H9 (cell line): ENCODE results near the gene CEP350. TPM values are rescaled to one million over a fixed set of nuclear protein-coding genes. Genes with fewer than 3 reads are reported as not detected.

ENCODE experiments used
- DNase-seq: peaks from one replicate; pipeline ENCODE4 v3.0.0-alpha.2; 2017
- H2AFZ ChIP-seq: one replicate; pipeline ENCODE4 v1.6.1; 2013; ENCODE audit warnings: mild to moderate bottlenecking, low read length, control low read depth, moderate library complexity
- H2AK5ac ChIP-seq: 2 replicates; pipeline ENCODE4 v1.6.1; 2013; ENCODE audit warnings: low read length, control low read depth, mixed read lengths; ENCODE audit not compliant: insufficient read length
- H2BK120ac ChIP-seq: one replicate; pipeline ENCODE4 v1.6.1; 2013; ENCODE audit warnings: low read depth, mild to moderate bottlenecking, low read length, control low read depth, inconsistent platforms; ENCODE audit not compliant: poor library complexity, severe bottlenecking
- H2BK12ac ChIP-seq: 2 replicates; pipeline ENCODE4 v1.6.1; 2013; ENCODE audit warnings: low read length, control low read depth, mixed read lengths, low read depth; ENCODE audit not compliant: insufficient read length
- H2BK15ac ChIP-seq: 2 replicates; pipeline ENCODE4 v1.6.1; 2013; ENCODE audit warnings: low read depth, low read length, control low read depth
- H2BK20ac ChIP-seq: one replicate; pipeline ENCODE4 v1.6.1; 2013; ENCODE audit warnings: low read depth, mild to moderate bottlenecking, low read length, control low read depth, inconsistent platforms; ENCODE audit not compliant: poor library complexity, severe bottlenecking
- H2BK5ac ChIP-seq: 2 replicates; pipeline ENCODE4 v1.6.1; 2013; ENCODE audit warnings: low read length, control low read depth, mixed read lengths; ENCODE audit not compliant: insufficient read length
- H3K14ac ChIP-seq: 2 replicates; pipeline ENCODE4 v1.6.1; 2013; ENCODE audit warnings: low read length, control low read depth; ENCODE audit not compliant: insufficient read depth
- H3K18ac ChIP-seq: 2 replicates; pipeline ENCODE4 v1.6.1; 2013; ENCODE audit warnings: low read depth, mild to moderate bottlenecking, mixed read lengths, low read length, control low read depth; ENCODE audit not compliant: insufficient read length
- H3K23ac ChIP-seq: 2 replicates; pipeline ENCODE4 v1.6.1; 2013; ENCODE audit warnings: low read length, control low read depth, mixed read lengths, low read depth; ENCODE audit not compliant: insufficient read length
- H3K23me2 ChIP-seq: 2 replicates; pipeline ENCODE4 v1.6.1; 2013; ENCODE audit warnings: low read depth, mild to moderate bottlenecking, mixed read lengths, low read length, control low read depth; ENCODE audit not compliant: insufficient read length, poor library complexity, severe bottlenecking
- H3K27ac ChIP-seq: 2 replicates; pipeline ENCODE4 v1.5.1; 2013; ENCODE audit warnings: low read length, control low read depth, mixed read lengths, low read depth; ENCODE audit not compliant: insufficient read length
- H3K27me3 ChIP-seq: 2 replicates; pipeline ENCODE4 v1.6.1; 2013; ENCODE audit warnings: low read length, control low read depth, inconsistent platforms; ENCODE audit not compliant: insufficient read depth
- H3K4ac ChIP-seq: 2 replicates; pipeline ENCODE4 v1.6.1; 2013; ENCODE audit warnings: low read depth, mild to moderate bottlenecking, control low read depth, inconsistent platforms, low read length, moderate library complexity
- H3K4me1 ChIP-seq: 2 replicates; pipeline ENCODE4 v1.6.1; 2013; ENCODE audit warnings: low read length, control low read depth, inconsistent platforms; ENCODE audit not compliant: insufficient read depth
- H3K4me2 ChIP-seq: 2 replicates; pipeline ENCODE4 v1.6.1; 2013; ENCODE audit warnings: low read length, control low read depth, mixed read lengths; ENCODE audit not compliant: insufficient read length, insufficient read depth
- H3K56ac ChIP-seq: 2 replicates; pipeline ENCODE4 v1.6.1; 2013; ENCODE audit warnings: low read depth, mild to moderate bottlenecking, mixed read lengths, low read length, control low read depth; ENCODE audit not compliant: insufficient read length
- H3K79me1 ChIP-seq: 2 replicates; pipeline ENCODE4 v1.6.1; 2013; ENCODE audit warnings: low read depth, mild to moderate bottlenecking, moderate library complexity, low read length, control low read depth, inconsistent platforms; ENCODE audit not compliant: insufficient read depth, poor library complexity, severe bottlenecking
- H3K79me2 ChIP-seq: 2 replicates; pipeline ENCODE4 v1.6.1; 2013; ENCODE audit warnings: low read length, control low read depth, inconsistent platforms; ENCODE audit not compliant: insufficient read depth
- H3K9ac ChIP-seq: 2 replicates; pipeline ENCODE4 v1.6.1; 2013; ENCODE audit warnings: low read length, control low read depth, mixed read lengths; ENCODE audit not compliant: insufficient read length; ENCODE audit errors: extremely low read depth
- H3K9me3 ChIP-seq: one replicate; pipeline ENCODE4 v1.6.1; 2013; ENCODE audit warnings: low read depth, low read length, inconsistent platforms; ENCODE audit not compliant: control insufficient read depth
- H3T11ph ChIP-seq: one replicate; pipeline ENCODE4 v1.6.1; 2013; ENCODE audit warnings: mild to moderate bottlenecking, low read length, control low read depth, inconsistent platforms
- H4K20me1 ChIP-seq: one replicate; pipeline ENCODE4 v1.6.1; 2013; ENCODE audit not compliant: control insufficient read depth, insufficient read length, insufficient read depth
- H4K5ac ChIP-seq: 2 replicates; pipeline ENCODE4 v1.6.1; 2013; ENCODE audit warnings: low read depth, mild to moderate bottlenecking, mixed read lengths, low read length, control low read depth; ENCODE audit not compliant: insufficient read length
- H4K8ac ChIP-seq: replicated peaks from 2 replicates; pipeline ENCODE4 v1.6.1; 2013; ENCODE audit warnings: low read length, control low read depth, mixed read lengths, low read depth; ENCODE audit not compliant: insufficient read length
- H4K91ac ChIP-seq: 2 replicates; pipeline ENCODE4 v1.6.1; 2013; ENCODE audit warnings: low read depth, mild to moderate bottlenecking, moderate library complexity, mixed read lengths, low read length, control low read depth; ENCODE audit not compliant: insufficient read length
- H3K27ac Mint-ChIP-seq, 3 experiments: 2 replicates in 2 of 3; 3 replicates in 1 of 3; pipeline ENCODE4 v1.8.0; 2020 to 2021; ENCODE audit warnings: mixed read lengths in 3 of 3, mild to moderate bottlenecking in 1 of 3, moderate library complexity in 1 of 3
- H3K27me3 Mint-ChIP-seq: 2 replicates; pipeline ENCODE4 v1.8.0; 2021; ENCODE audit warnings: low read depth, mild to moderate bottlenecking, moderate library complexity, mixed read lengths
- H3K36me3 Mint-ChIP-seq, 3 experiments: 2 replicates in 2 of 3; 3 replicates in 1 of 3; pipeline ENCODE4 v1.8.0; 2020 to 2021; ENCODE audit warnings: low read depth in 3 of 3, mixed read lengths in 3 of 3; ENCODE audit not compliant: insufficient read depth in 1 of 3
- H3K4me1 Mint-ChIP-seq, 2 experiments: 2 replicates each; pipeline ENCODE4 v1.8.0; 2020; ENCODE audit warnings: mixed read lengths in 2 of 2
- H3K4me3 Mint-ChIP-seq, 2 experiments: 2 replicates in 1 of 2; 3 replicates in 1 of 2; pipeline ENCODE4 v1.8.0; 2020 to 2021; ENCODE audit warnings: mild to moderate bottlenecking in 2 of 2, mixed read lengths in 2 of 2, moderate library complexity in 1 of 2
- H3K9me3 Mint-ChIP-seq, 2 experiments: 2 replicates in 1 of 2; 3 replicates in 1 of 2; pipeline ENCODE4 v1.8.0; 2020; ENCODE audit warnings: mild to moderate bottlenecking in 2 of 2, mixed read lengths in 2 of 2, moderate library complexity in 1 of 2
- CTCF ChIP-seq: fragments of 200-600 bp; sonication (generic); conservative IDR thresholded peaks from 3 replicates; pipeline ENCODE4 v1.8.0; 2021; ENCODE audit warnings: antibody characterized with exemption, mild to moderate bottlenecking
- whole genome bisulfite sequencing: extraction: QIAGEN DNeasy Blood & Tissue Kit; methylation state at CpG from one replicate; pipeline ENCODE4 v1.1.7; 2013; ENCODE audit warnings: missing lambda C conversion rate, low lambda C conversion rate, mixed read lengths; ENCODE audit not compliant: insufficient read length; ENCODE audit errors: extremely low coverage; 5-methylcytosine and 5-hydroxymethylcytosine counted together
- total RNA-seq: library from RNA; stranded (reverse); gene quantifications from 2 replicates; pipeline ENCODE4 v1.2.1, GENCODE V29; 2021

CEP350 gene
- total RNA-seq, 1 experiment from 2014 or later: 39.2 TPM

- Histone ChIP-seq H2BK5ac (no peak overlapping the region), H3K9me3 (no peaks in the 10 kb centered on the region), H3K23me2 (no peaks in the 10 kb centered on the region), H3T11ph (no peak overlapping the region), H2BK20ac (no peak overlapping the region), H3K23ac (no peak overlapping the region), H3K79me1 (no peaks in the 10 kb centered on the region), H4K5ac (no peak overlapping the region), H3K4ac (no peak overlapping the region), H3K4me1 (no peaks in the 10 kb centered on the region), H4K91ac (no peak overlapping the region), H4K8ac (no peak overlapping the region), H3K4me2 (no peak overlapping the region), H2AK5ac (no peak overlapping the region), H2BK120ac (no peak overlapping the region), H2AFZ (no peak overlapping the region), H3K27ac (no peak overlapping the region), H3K27me3 (no peaks in the 10 kb centered on the region), H3K79me2 (no peaks in the 10 kb centered on the region), H4K20me1 (no peaks in the 10 kb centered on the region), H3K56ac (no peak overlapping the region), H3K18ac (no peak overlapping the region), H2BK15ac (no peak overlapping the region), H3K14ac (no peak overlapping the region), H2BK12ac (no peak overlapping the region), H3K9ac (no peak overlapping the region)
- no peaks in the 10 kb centered on the region for H3K4me1 Mint-ChIP-seq
- no peaks in the 10 kb centered on the region for H3K27me3 Mint-ChIP-seq
- WGBS: no CpG with 5 or more reads among the region's 3 CpGs
- no peaks in the 10 kb centered on the region for H3K9me3 Mint-ChIP-seq
- H3K36me3 Mint-ChIP-seq: peaks cover 9 to 47% (median 29%) of the 10 kb centered on the region in 3 experiments; a peak in 6 of 7 replicates
- TF ChIP-seq CTCF: no peak
- no peak for DNase-seq
- H3K4me3 Mint-ChIP-seq: no peak overlapping the region
- no peak overlapping the region for H3K27ac Mint-ChIP-seq
Observed at GRCh38 chr1:179911812-179912211, 42.8 kb upstream of the CEP350 start.
